CD4-positive, CD25-positive, alpha-beta regulatory T cell (primary cell): ENCODE data around the gene NEU4. TPM values are rescaled to one million over a fixed set of nuclear protein-coding genes. Genes with fewer than 3 reads are reported as not detected.

Experiments
- ATAC-seq, 2 donors: fragments of 150-1000 bp; cut with Tn5 transposase; one replicate each; pipeline ENCODE4 v1.10.0; 2021; ENCODE audit warnings: low read depth in 2 of 2, moderate number of reproducible peaks in 2 of 2, moderate library complexity in 1 of 2
- DNase-seq, 3 donors: peaks; one replicate each; pipeline versions ENCODE4 v3.0.0 to v3.0.0-alpha.2; 2012 to 2022; ENCODE audit warnings: mixed read lengths in 1 of 3
- H3K27ac ChIP-seq: one replicate; pipeline ENCODE4 v1.7.0; 2013; ENCODE audit warnings: mild to moderate bottlenecking, low read length; ENCODE audit not compliant: insufficient read depth, poor library complexity, severe bottlenecking
- H3K27me3 ChIP-seq: one replicate; pipeline ENCODE4 v1.7.0; 2013; ENCODE audit warnings: low read length; ENCODE audit not compliant: control insufficient read depth, insufficient read depth
- H3K36me3 ChIP-seq: one replicate; pipeline ENCODE4 v1.7.0; 2013; ENCODE audit warnings: mild to moderate bottlenecking, low read length, moderate library complexity; ENCODE audit not compliant: control insufficient read depth, insufficient read depth
- H3K4me1 ChIP-seq: 2 replicates; pipeline ENCODE4 v1.7.0; 2013; ENCODE audit warnings: mild to moderate bottlenecking, low read length; ENCODE audit not compliant: insufficient read depth, control insufficient read depth, poor library complexity, severe bottlenecking
- H3K4me3 ChIP-seq: one replicate; pipeline ENCODE4 v1.7.0; 2013; ENCODE audit warnings: low read depth, mild to moderate bottlenecking, low read length, moderate library complexity
- H3K9me3 ChIP-seq, 2 experiments: 1 replicate in 1 of 2; 2 replicates in 1 of 2; pipeline ENCODE4 v1.7.0; 2013; ENCODE audit warnings: low read length in 2 of 2, mild to moderate bottlenecking in 1 of 2, moderate library complexity in 1 of 2; ENCODE audit not compliant: control insufficient read depth in 2 of 2
- H3K27ac Mint-ChIP-seq, 3 donors: one replicate each; pipeline ENCODE4 v1.8.0; 2020 to 2022; ENCODE audit warnings: mild to moderate bottlenecking in 3 of 3, mixed read lengths in 3 of 3, moderate library complexity in 2 of 3
- H3K27me3 Mint-ChIP-seq: one replicate; pipeline ENCODE4 v1.8.0; 2022; ENCODE audit warnings: mild to moderate bottlenecking, mixed read lengths
- H3K36me3 Mint-ChIP-seq: one replicate; pipeline ENCODE4 v1.8.0; 2020; ENCODE audit warnings: mixed read lengths
- H3K4me1 Mint-ChIP-seq, 4 donors: one replicate each; pipeline ENCODE4 v1.8.0; 2020 to 2022; ENCODE audit warnings: mixed read lengths in 4 of 4, mild to moderate bottlenecking in 1 of 4
- H3K4me3 Mint-ChIP-seq, 4 donors: one replicate each; pipeline ENCODE4 v1.8.0; 2020 to 2022; ENCODE audit warnings: mild to moderate bottlenecking in 4 of 4, mixed read lengths in 4 of 4, moderate library complexity in 3 of 4
- H3K9me3 Mint-ChIP-seq, 7 donors: one replicate each; pipeline ENCODE4 v1.8.0; 2020 to 2022; ENCODE audit warnings: mixed read lengths in 7 of 7, mild to moderate bottlenecking in 3 of 7, moderate library complexity in 2 of 7
- polyA plus RNA-seq, 4 donors: library from polyadenylated mRNA; unstranded; fragments of 300-500 nt; fragmentation: Illumina TruSeq; gene quantifications; one replicate each; pipeline ENCODE4 v1.2.3, GENCODE V29; 2021
- total RNA-seq: library from RNA; stranded (reverse); gene quantifications from one replicate; pipeline ENCODE4 v1.2.3, GENCODE V29; 2022

NEU4 gene
- total and polyA plus RNA-seq, 5 donors from 2014 or later, result 0.16 to 3.8 (median 0.67) TPM; not detected in 2

GRCh38 chr2:241850544-241851324 lies 41.7 kb downstream of the NEU4 start:
- no peak overlapping the region for H3K4me3 Mint-ChIP-seq
- no peaks in the 10 kb centered on the region for H3K9me3 Mint-ChIP-seq
- no peak for DNase-seq
- H3K27ac Mint-ChIP-seq, result no peak overlapping the region
- no peak for ATAC-seq
- no peaks in the 10 kb centered on the region for H3K36me3 Mint-ChIP-seq
- Histone ChIP-seq H3K27ac (no peak overlapping the region), H3K4me1 (no peaks in the 10 kb centered on the region), H3K27me3 (no peaks in the 10 kb centered on the region), H3K36me3 (no peaks in the 10 kb centered on the region), H3K9me3 (no peaks in the 10 kb centered on the region), H3K4me3 (no peak overlapping the region)
- no peaks in the 10 kb centered on the region for H3K27me3 Mint-ChIP-seq
- H3K4me1 Mint-ChIP-seq, result peaks cover 0 to 9% (median 5%) of the 10 kb centered on the region in 4 donors

- no peak overlapping the region for H3K27ac ChIP-seq
- Mint-ChIP-seq H3K27me3 (no peaks in the 10 kb centered on the region), H3K27ac (no peak overlapping the region), H3K36me3 (no peaks in the 10 kb centered on the region), H3K4me3 (no peak overlapping the region), H3K9me3 (no peaks in the 10 kb centered on the region), H3K4me1 (peaks cover 0 to 10% (median 2%) of the 10 kb centered on the region in 4 donors)
- DNase-seq (no peak), ATAC-seq (no peak)
- peaks cover under 1% of the 10 kb centered on the region for H3K4me1 ChIP-seq
- no peak overlapping the region for H3K4me3 ChIP-seq
- no peaks in the 10 kb centered on the region for H3K27me3 ChIP-seq
- no peaks in the 10 kb centered on the region for H3K9me3 ChIP-seq
- no peaks in the 10 kb centered on the region for H3K36me3 ChIP-seq
Measured at GRCh38 chr2:241851325-241852115, 42.5 kb downstream of the NEU4 start.

- Mint-ChIP-seq H3K27ac (peak overlapping the region in 1 of 3 donors; percentile 62), H3K9me3 (no peaks in the 10 kb centered on the region), H3K4me3 (no peak overlapping the region), H3K4me1 (peaks cover 0 to 12% (median 4%) of the 10 kb centered on the region in 4 donors), H3K36me3 (no peaks in the 10 kb centered on the region), H3K27me3 (no peaks in the 10 kb centered on the region)
- no peak for DNase-seq
- ATAC-seq, result no peak
- Histone ChIP-seq H3K4me1 (peaks cover 9% of the 10 kb centered on the region), H3K27ac (no peak overlapping the region), H3K4me3 (no peak overlapping the region), H3K9me3 (no peaks in the 10 kb centered on the region), H3K36me3 (no peaks in the 10 kb centered on the region), H3K27me3 (no peaks in the 10 kb centered on the region)
Measured at GRCh38 chr2:241852116-241852980, 43.4 kb downstream of the NEU4 start.

GRCh38 chr2:241852981-241853631 lies 44.1 kb downstream of the NEU4 start:
- no peaks in the 10 kb centered on the region for H3K27me3 Mint-ChIP-seq
- DNase-seq, result no peak

GRCh38 chr2:241853651-241854341 lies 44.8 kb downstream of the NEU4 start:
- Mint-ChIP-seq H3K27me3 (no peaks in the 10 kb centered on the region), H3K27ac (no peak overlapping the region), H3K36me3 (no peaks in the 10 kb centered on the region), H3K9me3 (no peaks in the 10 kb centered on the region), H3K4me3 (no peak overlapping the region), H3K4me1 (peaks cover 0 to 20% (median 9%) of the 10 kb centered on the region in 4 donors)
- DNase-seq (no peak), ATAC-seq (no peak)
- Histone ChIP-seq H3K4me1 (peaks cover 22% of the 10 kb centered on the region), H3K4me3 (no peak overlapping the region), H3K9me3 (no peaks in the 10 kb centered on the region), H3K27ac (no peak overlapping the region), H3K36me3 (no peaks in the 10 kb centered on the region), H3K27me3 (no peaks in the 10 kb centered on the region)

More at GRCh38 chr2:241852981-241853631, 44.1 kb downstream of the NEU4 start:
- Mint-ChIP-seq H3K27ac (peak overlapping the region in 1 of 3 donors; percentile 62), H3K9me3 (no peaks in the 10 kb centered on the region), H3K4me1 (peaks cover 0 to 16% (median 7%) of the 10 kb centered on the region in 4 donors), H3K36me3 (no peaks in the 10 kb centered on the region), H3K4me3 (no peak overlapping the region)
- Histone ChIP-seq H3K4me1 (peaks cover 16% of the 10 kb centered on the region), H3K27me3 (no peaks in the 10 kb centered on the region), H3K4me3 (no peak overlapping the region), H3K36me3 (no peaks in the 10 kb centered on the region), H3K9me3 (no peaks in the 10 kb centered on the region), H3K27ac (no peak overlapping the region)
- no peak for ATAC-seq

- H3K4me3 ChIP-seq, result no peak overlapping the region
- no peaks in the 10 kb centered on the region for H3K9me3 ChIP-seq
- no peak overlapping the region for H3K27ac ChIP-seq
- Mint-ChIP-seq H3K4me3 (no peak overlapping the region), H3K27ac (no peak overlapping the region), H3K36me3 (no peaks in the 10 kb centered on the region), H3K27me3 (no peaks in the 10 kb centered on the region), H3K9me3 (no peaks in the 10 kb centered on the region), H3K4me1 (peaks cover under 1 to 23% (median 11%) of the 10 kb centered on the region in 4 donors)
- H3K4me1 ChIP-seq, result peaks cover 30% of the 10 kb centered on the region
- DNase-seq (no peak), ATAC-seq (no peak)
- no peaks in the 10 kb centered on the region for H3K27me3 ChIP-seq
- no peaks in the 10 kb centered on the region for H3K36me3 ChIP-seq
Measured at GRCh38 chr2:241854342-241855244, 45.6 kb downstream of the NEU4 start.
